NT2/D1 (cell line): ENCODE results near the gene SHISAL2B.

Experiments used
- SUZ12 ChIP-seq: IDR thresholded peaks from 2 replicates; pipeline ENCODE4 v1.6.1; 2011; ENCODE audit not compliant: insufficient read length, insufficient read depth; ENCODE audit errors: extremely low read depth
- ZNF274 ChIP-seq: IDR thresholded peaks from 2 replicates; pipeline ENCODE4 v1.6.1; 2011; ENCODE audit warnings: mild to moderate bottlenecking, low read depth, low read length

DNA sequence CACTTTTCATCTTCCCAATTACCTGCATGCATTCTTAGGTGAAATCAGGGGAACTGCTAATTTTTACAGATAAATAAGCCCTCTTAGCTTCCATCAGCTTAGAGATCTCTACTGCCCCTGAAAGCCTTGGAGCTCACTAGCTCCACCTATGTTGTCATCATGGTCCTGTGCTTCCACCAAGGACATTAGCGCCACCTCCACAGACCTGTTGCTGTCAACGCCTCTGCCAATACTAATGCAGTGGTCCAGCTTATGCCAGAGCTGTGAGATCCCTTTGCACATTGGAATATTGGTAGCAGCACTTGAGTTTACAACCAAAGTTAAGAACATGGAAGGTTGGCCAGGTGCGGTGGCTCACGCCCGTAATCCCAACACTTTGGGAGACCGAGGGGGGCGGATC lies 7.7 kb upstream of the SHISAL2B start:
- no peak for TF ChIP-seq SUZ12
- no peak for TF ChIP-seq ZNF274
